Choroid plexus epithelial cell (primary cell): ENCODE measurements around the gene DEGS2.

Experiments used
- DNase-seq: peaks from one replicate; pipeline ENCODE4 v3.0.0-alpha.2; 2010; ENCODE audit warnings: low read depth
- H3K4me3 ChIP-seq: 2 replicates; pipeline ENCODE4 v1.5.1; 2011; ENCODE audit warnings: low read depth, mild to moderate bottlenecking, control low read depth, low read length, moderate library complexity
- CTCF ChIP-seq: conservative IDR thresholded peaks from 2 replicates; pipeline ENCODE4 v1.5.1; 2011; ENCODE audit warnings: low read depth, mild to moderate bottlenecking, control low read depth, inconsistent platforms, low read length, moderate library complexity

Gene DEGS2

GRCh38 chr14:100120522-100121269, 38.7 kb downstream of the DEGS2 start:
- DNase-seq: no peak
- no peak for TF ChIP-seq CTCF
- H3K4me3 ChIP-seq: no peak overlapping the region

GRCh38 chr14:100119251-100119650, 40.2 kb downstream of the DEGS2 start:
- no peak overlapping the region for H3K4me3 ChIP-seq
- TF ChIP-seq CTCF: no peak
- DNase-seq: no peak

GRCh38 chr14:100118396-100119011, 40.9 kb downstream of the DEGS2 start:
- no peak overlapping the region for H3K4me3 ChIP-seq
- no peak for DNase-seq
- TF ChIP-seq CTCF: no peak

- TF ChIP-seq CTCF: no peak
- no peak for DNase-seq
- H3K4me3 ChIP-seq: no peak overlapping the region
Measured at GRCh38 chr14:100117633-100118395, 41.6 kb downstream of the DEGS2 start.

GRCh38 chr14:100117026-100117425, 42.4 kb downstream of the DEGS2 start:
- no peak for TF ChIP-seq CTCF
- H3K4me3 ChIP-seq: no peak overlapping the region
- no peak for DNase-seq

- H3K4me3 ChIP-seq: no peak overlapping the region
- no peak for DNase-seq
- no peak for TF ChIP-seq CTCF
Measured at GRCh38 chr14:100116134-100116533, 43.3 kb downstream of the DEGS2 start.
